ENCODE data around the gene UBAC1.
"Not testable (repeated sequence)": the region's sequence is repeated elsewhere in the genome, so short reads cannot be mapped to it uniquely, and the experiment has no call there.

Gene UBAC1

DNA sequence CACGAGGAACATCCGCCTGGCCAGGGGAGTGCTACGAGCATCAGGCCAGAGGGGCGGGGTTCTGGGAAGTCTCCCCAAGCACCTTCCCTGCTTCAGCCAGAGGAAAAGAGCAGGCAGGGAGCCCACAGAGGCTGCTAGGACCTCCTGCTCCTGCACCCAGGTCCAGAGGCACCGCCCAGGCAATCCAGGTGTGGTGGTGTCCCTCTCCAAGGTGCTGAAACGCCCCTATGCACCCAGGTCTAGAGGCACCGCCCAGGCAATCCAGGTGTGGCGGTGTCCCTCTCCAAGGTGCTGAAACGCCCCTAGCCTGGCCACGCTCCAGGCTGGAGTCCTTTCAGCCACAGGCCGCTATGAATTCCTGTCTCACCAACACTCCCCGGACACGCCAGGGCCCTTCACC is 10.7 kb upstream of the UBAC1 start:
- TF ChIP-seq CTCF (IDR thresholded peaks at IDR 0.05; ENCODE audit: low read depth, low read length, missing control alignments): no peak
- no peak overlapping the region for H3K4me3 ChIP-seq (replicated peaks; ENCODE audit: low read depth, low read length)
- DNase-seq (ENCODE audit: extremely low read depth, low read depth): no peak

GRCh38 chr9:135971111-135971766 is 10.1 kb upstream of the UBAC1 start:
- H3K4me3 ChIP-seq (replicated peaks; ENCODE audit: low read depth, low read length): no peak overlapping the region
- DNase-seq (ENCODE audit: extremely low read depth, low read depth): no peak
- TF ChIP-seq CTCF (IDR thresholded peaks at IDR 0.05; ENCODE audit: low read depth, low read length, missing control alignments): no peak

- no peak for DNase-seq (ENCODE audit: extremely low read depth, low read depth)
- H3K4me3 ChIP-seq (replicated peaks; ENCODE audit: low read depth, low read length): no peak overlapping the region
- no peak for TF ChIP-seq CTCF (IDR thresholded peaks at IDR 0.05; ENCODE audit: low read depth, low read length, missing control alignments)
These were observed 9.1 kb upstream of the UBAC1 start for GRCh38 chr9:135970128-135970815.

DNA sequence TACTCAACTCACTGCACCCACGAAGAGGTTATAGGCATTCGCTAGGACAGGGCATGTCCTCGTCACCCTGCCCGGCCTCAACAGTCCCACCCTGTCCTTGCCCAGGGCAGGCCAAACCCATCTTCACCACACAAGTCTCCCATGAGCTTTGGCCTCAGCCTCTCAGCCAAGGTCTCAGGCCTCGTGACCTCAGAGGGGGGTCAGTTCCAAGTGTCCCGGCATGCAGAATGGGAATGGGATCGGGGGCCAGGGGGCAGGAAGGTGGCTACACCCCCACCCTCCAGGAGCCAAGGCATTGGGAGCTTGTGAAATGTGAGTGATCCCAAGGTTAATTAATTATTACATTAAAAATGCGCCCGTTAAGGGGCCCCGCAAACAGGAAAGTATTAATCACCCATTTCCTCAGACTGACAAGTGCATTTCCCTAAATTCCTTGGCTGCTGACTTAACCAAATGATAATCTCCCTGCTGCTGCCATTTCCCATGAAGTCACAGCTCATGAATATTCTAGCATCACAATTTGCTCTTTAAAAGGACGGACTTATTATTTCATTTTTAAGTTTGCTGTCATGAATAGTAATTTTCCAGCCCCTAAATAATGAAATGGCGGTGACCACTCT is 8.0 kb upstream of the UBAC1 start:
- H3K4me3 ChIP-seq (replicated peaks; ENCODE audit: low read depth, low read length): no peak overlapping the region
- TF ChIP-seq CTCF (IDR thresholded peaks at IDR 0.05; ENCODE audit: low read depth, low read length, missing control alignments): no peak
- no peak for DNase-seq (ENCODE audit: extremely low read depth, low read depth)

- no peak for DNase-seq (ENCODE audit: extremely low read depth, low read depth)
- no peak for TF ChIP-seq CTCF (IDR thresholded peaks at IDR 0.05; ENCODE audit: low read depth, low read length, missing control alignments)
- H3K4me3 ChIP-seq (replicated peaks; ENCODE audit: low read depth, low read length): no peak overlapping the region
These were observed 7.4 kb upstream of the UBAC1 start for GRCh38 chr9:135968601-135969000.

DNA sequence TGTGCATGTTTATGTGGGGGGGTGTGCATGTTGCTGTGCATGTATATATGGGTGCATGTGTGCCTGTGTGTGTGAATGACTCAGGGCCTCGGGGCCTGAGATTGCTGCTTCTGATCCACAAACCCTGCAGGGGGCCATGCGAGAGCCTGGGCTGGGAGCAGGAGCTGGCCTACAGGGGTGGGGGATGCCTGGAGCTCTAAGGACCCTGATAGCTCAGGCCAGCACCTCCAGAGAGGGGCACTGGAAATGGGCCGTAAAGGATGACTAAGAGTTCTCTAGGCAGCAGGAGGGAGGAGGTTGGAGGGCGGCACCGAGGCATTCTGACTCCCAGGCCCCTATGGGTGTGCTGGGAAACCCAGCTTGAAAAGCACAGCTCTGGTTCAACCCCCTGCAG is 6.9 kb upstream of the UBAC1 start:
- TF ChIP-seq CTCF (IDR thresholded peaks at IDR 0.05; ENCODE audit: low read depth, low read length, missing control alignments): no peak
- DNase-seq (ENCODE audit: extremely low read depth, low read depth): no peak
- H3K4me3 ChIP-seq (replicated peaks; ENCODE audit: low read depth, low read length): no peak overlapping the region

GRCh38 chr9:135966916-135967260 is 5.7 kb upstream of the UBAC1 start:
- not testable (repeated sequence) for H3K4me3 ChIP-seq (replicated peaks; ENCODE audit: low read depth, low read length); DNase-seq (ENCODE audit: extremely low read depth, low read depth)

Data from HFF-Myc (cell line).